Right renal pelvis (tissue), 4 donors: ENCODE measurements around the gene SPEM3. TPM values are rescaled to one million over a fixed set of nuclear protein-coding genes. Genes with fewer than 3 reads are reported as not detected.

Experiments used
- DNase-seq, 4 donors: peaks; one replicate each; pipeline ENCODE4 v3.0.0-alpha.2; 2013; ENCODE audit warnings: low read depth in 4 of 4, low spot score in 3 of 4, missing footprints in 1 of 4
- polyA plus RNA-seq, 4 donors: library from polyadenylated mRNA; unstranded; fragments of 120-200 nt; gene quantifications; one replicate each; pipeline ENCODE4 v1.2.1, GENCODE V29; 2013; ENCODE audit not compliant: insufficient read length in 4 of 4

Gene SPEM3
- polyA plus RNA-seq, 4 donors = not detected

DNA sequence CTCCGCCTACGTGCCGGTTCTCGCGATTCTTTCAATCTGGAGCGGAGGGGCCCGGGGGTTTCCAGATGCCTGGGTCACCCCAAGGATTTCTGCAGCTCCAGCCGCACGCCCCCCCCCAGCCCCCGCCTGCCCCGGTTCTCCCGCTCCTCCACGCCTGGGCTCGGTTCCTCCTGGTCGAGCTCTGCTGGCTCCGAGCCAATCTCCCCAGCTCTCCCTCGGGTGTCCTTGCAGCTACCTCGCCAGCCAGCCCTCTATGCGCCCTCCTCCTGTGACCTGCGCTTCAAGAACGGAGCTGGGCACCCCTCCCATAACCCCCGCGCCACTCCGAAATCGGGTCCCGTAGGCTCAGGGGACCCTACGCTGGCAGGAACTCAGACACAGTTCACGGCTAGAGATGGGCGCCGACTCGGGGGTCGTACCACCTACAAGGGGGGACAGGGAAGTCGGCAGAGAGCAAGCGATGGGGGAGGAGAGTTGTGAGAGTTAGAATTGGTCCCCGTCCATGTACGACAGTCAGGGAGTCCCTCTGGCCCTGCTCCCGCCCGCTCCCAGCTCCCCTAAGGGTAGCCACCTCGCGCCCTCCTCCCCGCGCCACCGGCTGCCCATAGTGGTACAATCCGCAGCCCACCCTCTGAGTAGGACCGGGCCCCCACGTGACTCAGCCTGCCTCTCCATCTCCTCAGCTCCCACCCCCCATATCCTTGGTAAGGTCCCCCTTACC lies 11.6 kb downstream of the SPEM3 start:
- no peak for DNase-seq

DNA sequence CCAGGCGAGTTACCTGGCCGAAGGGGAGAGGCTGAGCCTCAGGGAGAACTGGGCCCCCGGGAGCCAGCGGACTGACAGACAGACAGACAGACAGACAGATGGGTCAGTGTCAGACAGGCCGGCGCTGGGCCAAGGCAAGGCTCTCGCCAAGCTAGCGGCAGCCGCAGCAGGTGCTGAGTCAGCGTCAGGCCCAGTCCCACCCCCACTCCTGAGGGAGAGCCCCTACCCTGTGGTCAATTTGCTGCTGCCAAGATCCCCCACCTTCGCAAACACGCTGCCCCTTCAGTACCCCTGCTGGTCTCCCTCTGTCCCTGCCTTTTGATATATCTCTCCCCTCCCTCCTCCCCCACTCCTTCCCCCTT lies 12.2 kb downstream of the SPEM3 start:
- no peak for DNase-seq

DNA sequence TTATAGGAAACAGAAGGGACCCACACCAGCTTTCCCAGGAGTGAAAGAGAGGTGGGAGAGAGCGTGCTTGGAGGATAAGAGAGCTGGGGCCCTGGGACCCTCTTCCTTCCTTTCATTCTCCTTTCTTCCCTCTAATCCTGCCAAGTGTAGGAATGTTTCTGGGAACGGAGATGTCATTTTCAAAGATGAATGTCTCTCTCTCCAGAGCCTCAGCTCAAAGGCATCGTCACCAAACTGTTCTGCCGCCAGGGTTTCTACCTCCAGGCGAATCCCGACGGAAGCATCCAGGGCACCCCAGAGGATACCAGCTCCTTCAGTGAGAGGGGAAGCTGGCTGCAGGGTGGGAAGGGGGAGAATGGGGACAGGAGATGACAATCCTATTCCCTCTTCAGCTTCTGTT lies 12.6 kb downstream of the SPEM3 start:
- DNase-seq = no peak

DNA sequence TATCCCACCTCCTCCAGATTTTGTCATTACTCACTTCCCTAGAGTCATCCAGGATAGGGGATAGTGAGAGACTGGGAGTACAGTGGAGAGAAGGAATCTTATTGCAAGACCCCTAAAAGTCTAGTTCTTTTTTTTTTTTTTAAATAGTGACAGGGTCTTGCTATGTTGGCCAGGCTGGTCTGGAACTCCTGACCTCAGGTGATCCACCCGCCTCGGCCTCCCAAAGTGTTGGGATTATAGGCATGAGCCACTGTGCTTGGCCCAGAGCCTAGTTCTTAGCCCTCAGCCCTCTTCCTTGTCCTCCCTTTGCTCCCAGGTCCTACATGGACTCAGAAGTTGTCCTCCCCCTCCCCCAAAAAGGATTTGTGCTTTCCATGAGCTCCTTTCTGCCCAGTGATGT lies 13.5 kb downstream of the SPEM3 start:
- no peak for DNase-seq

DNA sequence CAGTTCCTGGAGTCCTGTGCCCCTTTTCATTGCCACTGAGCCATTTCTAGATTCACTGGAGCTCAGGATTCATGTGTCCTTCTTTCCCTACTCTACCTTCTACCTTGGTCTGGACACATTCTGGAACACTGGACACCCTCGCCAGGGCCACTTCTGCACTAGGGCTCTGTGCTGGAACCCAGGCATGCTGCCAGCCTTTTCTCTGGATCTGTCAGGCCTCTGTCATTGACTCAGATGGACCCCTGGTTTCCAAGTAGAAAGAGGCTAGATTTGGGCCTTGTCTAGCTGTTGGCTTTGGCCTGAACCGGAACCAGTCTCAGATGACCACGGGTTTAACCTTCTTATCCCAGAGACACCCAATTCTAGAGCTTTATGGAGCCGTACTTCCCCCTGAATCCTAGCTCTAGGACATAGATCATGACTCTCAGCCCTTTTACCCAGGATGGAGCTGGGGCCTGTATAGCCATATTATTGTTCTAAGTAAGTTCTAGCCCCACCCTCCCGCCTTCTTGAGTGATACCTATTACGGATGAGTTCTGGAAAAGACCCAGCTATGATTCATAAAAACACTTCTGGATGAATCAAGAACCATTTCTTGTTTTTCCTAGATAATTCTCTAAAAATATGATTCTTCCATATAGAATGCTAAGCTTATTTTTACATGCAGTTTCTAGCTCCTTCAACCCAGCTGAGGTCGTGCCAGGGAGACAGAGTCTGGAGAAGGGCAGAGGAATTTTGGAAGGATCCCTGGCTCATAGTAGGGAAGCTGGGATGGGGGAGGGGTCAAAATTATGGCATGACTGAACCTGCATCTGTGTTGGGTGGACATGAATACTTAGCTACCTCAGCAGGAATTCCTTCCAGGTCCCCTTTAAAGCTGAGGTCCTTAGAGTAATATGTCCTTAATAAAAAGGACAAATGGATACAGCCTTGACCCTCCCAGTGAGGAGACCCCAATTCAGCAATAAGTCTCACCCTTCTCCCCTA lies 15.1 kb downstream of the SPEM3 start:
- DNase-seq = no peak

DNA sequence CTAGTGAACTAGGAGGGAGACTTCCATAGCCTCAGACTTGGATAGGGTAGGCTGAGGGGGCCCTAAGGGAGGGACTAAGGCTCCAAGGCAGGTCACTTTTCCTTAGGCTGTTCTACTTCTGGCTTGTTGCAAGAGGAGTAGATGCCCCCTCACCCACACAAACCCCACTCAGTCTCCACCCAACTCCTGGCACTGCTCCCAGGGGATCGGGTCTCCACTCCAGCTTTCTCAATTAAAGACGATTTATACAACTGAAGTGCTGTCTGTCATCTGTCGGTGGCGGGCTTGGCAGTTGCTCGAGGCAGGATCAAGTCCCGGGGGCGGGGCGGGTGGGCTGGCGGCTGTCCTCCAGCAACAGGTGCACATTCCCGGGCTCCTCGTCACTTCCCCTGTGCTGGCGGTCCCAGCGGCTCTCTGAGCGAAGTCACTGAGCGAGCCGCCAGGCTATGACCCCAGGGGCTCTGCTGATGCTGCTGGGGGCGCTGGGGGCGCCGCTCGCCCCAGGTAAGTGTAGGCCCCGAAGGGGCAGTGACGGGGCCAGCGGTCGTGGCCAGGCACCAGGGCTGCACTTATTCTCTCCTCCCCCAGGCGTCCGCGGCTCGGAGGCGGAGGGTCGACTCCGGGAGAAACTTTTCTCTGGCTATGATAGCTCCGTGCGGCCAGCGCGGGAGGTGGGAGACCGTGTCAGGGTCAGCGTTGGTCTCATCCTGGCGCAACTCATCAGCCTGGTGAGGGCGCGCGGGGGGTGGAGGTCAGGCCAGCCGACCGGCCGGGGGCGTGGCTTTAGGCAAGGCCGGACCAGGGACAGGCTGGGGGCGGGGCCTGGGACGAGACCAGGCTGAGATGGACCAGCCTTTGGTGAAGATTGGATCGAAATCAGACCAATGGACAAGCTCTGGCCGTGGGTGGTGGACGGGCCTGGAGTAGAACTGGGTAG lies 16.3 kb downstream of the SPEM3 start, which contains the start of gene CHRNB1:
CHRNB1 (plus strand) TSS at position 380 of the 937 bp plus-strand sequence; CDS start at position 447, 67 bp downstream.
- DNase-seq = no peak

DNA sequence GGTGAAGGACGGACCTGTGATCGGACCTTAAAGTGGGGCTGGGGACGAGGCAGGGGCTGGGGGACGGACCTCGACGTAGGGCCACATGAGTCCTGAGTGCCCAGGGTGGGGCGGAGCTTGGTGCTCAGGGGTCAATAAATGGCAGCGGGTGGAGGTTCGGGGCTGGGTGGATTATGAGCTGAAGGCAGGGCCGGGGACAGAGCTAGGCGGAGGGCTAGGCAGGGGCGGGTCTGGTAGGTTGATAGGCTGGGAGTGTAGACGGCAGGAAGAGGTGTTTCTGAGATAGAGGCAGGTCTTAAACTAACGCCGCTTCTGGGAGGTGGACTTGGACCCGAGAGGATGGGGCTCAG lies 16.9 kb downstream of the SPEM3 start:
- DNase-seq = no peak

DNA sequence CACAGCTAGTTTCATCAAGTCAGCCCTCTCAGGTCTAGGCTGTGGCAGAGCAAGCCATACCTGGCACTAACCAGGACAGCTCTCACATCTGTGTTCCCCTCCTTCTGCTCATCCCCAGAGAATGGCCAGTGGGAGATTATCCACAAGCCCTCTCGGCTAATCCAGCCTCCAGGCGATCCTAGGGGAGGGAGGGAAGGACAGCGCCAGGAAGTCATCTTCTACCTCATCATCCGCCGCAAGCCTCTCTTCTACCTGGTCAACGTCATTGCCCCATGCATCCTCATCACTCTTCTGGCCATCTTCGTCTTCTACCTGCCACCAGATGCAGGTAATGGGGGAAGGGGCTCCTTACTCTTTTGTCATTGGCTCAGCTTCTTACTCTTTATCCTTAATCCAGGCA lies 19.8 kb downstream of the SPEM3 start:
- no peak for DNase-seq

DNA sequence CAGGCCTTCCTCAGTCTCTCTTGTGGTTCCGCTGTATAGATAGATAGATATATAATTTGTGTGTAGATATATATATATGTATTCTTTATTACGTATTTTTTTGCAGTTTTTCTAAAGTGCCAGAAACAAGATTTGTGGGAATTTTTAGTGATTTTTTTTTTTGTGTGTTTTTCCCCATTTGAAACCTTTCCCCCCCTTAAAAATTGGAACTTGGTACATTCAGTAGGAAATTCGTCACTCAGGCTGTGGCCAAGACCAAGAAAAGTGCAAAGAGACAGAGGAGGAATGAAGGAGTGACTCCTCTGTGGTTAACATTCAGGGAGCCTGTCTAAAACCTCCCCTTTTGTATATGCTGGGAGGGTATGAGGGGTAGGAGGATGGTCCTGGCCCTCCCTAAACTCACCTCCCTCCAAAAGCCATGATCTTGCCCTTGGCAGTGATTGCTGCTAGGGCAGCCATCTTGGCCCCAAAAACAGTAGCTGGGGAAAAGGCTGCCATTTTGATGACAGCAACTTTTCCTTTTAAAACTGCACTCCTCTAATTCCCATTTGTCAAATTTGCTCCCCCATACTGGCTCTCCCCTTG lies 31.4 kb downstream of the SPEM3 start:
- DNase-seq = no peak

DNA sequence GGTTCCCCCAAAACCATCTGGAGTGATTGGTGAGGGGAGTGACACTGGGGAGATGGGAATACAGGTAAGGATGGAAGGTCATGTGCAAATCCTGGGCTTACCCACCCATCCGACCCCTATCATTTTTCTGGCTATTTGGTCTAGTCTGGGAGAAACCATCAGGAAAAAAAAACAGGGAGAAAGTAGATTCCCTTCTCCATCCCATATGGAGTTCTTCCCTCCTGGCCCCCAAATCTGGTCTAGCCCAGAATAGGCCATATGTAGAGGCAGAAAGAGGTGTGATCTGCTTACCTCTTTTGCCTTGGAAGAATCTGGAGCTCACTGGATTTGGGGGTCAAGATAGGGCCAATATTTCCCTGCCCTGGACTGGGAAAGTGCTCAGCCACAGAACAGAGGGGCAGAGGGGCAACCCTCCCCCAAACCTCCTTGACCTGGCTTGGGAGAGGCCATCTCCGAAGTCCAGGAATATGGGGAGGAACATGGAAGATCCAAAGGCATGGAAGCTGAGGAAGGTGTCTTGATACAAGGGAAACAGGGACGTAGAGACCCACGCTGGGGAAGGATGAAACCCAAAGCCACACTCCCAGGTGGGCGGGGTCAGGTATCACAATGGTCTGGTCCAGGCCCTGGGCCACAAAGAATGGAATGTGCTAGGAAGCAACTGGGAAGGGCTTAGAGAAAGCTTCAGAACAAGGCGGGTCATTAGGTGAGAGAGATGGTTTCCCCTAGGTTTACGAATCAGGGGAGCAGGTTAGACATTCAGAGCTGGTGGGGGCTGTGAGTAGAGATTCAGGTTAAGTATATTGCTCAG lies 32.4 kb downstream of the SPEM3 start:
- no peak for DNase-seq

DNA sequence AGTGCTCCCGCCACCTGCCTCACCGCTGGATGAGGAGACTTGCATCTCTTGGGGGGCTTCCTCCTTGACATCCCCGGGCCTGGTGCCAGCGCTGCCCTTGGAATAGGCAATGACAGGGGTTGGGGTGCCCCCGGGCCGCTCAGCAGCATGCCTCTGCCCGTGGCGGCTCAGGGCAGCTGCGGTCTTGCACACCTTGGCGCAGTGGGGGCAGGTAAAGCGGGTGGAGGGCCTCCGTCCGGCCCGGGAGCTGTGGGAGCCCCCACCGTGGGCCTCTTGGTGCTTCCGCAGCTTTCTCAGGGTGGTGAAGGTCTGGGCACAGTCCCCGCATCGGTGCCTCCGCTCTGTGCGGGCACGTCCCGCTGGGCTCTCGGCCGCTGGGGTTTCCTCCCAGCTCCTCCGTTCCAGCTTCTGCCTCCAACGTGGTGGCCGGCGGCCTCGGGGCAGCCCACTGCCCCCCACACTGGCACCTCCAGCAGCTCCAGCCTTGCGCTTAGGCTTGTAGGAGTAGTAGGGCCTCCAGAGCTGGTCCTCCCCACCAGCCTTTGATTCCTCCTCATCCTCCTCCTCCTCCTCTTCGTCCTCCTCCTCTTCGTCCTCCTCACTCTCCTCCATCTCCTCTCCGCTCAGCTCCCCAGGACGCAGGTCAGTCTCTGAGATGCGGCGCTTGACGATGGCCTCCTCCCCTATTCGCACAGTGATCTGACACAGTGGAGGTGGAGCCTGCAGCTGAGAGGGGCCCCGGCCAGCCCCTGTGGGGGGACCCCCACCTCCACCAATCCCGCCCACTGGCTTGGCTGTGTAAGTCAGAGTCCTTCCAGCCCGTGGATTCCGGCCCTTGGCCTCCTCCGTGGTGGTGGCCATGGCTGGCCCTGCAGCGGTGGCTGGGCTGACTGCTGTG lies 34.1 kb downstream of the SPEM3 start:
- no peak for DNase-seq

DNA sequence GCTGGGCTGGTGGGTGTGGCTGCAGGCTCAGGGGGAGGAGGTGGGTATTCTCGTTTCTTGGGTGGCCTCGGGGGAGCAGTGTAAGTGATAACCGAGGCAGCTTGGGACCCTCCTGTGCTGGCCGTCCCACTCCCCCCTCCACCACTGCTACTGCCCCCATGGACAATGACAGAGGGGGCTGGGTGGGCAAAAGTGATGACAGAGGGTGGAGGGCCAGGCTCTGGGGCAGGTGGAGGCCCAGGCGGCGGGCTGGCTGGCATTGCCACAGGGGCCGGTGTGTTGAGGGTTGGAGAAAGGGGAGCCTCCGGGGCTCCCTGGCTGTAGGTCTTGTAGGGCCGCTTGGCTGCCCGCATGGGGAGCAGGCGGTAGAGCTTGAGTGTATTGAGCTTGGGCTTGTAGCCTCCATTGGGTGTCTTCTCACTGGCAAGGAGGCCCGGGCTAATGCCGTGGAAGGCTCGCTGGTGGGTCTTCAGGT lies 34.8 kb downstream of the SPEM3 start:
- no peak for DNase-seq

DNA sequence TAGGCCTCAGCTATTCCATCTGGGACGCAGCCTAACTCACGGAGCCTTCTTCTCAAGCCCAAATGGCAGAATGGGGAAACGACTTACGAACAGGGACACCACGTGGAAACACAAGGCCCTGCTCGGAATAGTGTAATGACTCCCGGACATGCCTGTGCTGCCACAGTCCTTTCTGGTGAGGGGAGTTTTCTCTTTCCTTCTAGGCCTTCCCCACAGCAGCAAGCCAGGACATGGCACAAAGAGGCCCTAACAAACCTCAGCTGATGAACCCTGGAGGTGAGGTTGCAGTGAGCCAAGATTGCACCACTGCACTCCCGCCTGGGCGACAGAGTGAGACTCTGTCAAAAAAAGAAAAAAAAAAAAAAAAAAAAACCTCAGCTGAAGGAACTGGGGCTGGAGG lies 35.4 kb downstream of the SPEM3 start:
- DNase-seq = no peak

DNA sequence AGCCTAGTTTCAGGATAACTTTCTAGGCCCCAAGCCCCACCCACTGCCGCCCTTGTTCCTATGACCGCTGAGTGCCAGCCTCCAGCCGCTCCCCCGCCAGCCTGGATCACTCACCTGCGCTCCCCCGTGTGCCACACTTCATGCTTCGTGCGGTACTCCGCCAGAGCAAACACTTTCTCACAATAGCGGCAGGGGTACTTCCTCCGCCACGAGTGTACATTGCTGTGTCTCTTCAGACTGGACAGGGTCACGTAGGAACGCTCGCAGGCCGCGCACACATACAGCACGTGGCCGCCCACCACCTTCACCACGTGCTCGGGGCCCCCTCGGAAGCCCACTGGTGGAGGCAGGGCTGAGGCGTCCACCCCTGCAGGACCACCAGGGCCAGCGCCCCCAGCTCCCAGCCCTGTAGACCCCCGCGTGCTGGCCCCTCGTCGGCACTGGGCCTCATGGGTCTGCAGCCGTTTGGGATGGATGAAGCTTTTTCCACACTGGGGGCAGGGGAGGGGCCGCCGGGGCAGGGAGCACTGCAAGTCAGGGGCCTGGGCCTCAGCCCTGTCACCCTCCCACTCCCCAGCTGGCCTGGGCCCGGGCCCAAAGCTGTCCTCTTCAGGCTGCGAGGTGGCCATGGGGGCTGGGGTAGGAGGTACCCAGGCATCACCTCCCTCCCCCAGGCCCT lies 37.1 kb downstream of the SPEM3 start:
- no peak for DNase-seq

DNA sequence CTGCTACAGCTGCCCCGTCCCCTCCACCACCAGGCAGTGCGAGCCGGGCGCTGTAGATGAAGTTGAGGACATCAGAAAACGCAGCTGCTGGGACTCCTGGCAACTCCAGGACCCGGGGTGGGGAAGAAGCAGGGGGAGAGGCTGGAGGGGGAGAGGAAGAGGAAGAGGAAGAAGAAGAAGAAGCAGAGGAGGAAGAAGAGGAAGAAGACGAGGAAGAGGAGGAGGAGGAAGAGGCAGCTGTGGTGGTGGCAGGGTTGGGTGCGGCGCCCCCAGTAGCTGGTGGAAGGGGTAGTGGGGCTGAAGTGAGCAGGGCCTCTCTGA lies 37.6 kb downstream of the SPEM3 start:
- no peak for DNase-seq

DNA sequence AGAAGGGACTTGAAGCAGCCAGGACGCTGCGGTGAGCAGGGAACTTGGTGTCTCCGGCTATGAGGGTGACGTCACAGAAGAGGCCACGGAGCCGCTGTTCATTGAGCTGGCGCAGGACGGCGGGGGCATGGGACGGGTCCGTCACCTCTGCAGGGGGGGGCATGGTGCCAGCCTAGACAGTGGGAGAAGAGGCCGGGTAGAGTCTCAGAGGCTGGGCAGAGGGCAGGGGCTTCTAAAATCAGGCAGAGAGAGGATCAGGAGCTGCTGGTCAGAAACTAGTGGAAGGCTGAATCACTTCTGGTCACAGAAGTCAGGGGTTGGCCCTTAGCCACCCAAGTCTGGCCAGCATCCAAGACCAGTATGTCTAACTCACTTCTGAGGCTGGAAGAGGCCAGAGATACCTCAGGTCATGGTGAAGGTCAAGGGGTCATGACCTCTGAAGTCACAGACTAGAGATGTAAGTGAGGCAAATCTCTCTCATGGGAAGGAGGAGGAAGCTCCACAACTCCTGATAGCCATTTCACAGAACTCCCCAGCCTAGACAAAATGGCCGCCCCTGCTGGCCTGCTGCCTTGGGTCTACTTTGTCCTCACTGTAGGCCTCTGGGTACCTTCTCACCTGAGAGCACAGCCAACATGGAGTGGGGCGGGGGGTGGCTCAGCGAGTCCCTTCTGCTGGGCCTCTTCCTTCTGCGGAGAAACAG lies 38.1 kb downstream of the SPEM3 start:
- DNase-seq = no peak

DNA sequence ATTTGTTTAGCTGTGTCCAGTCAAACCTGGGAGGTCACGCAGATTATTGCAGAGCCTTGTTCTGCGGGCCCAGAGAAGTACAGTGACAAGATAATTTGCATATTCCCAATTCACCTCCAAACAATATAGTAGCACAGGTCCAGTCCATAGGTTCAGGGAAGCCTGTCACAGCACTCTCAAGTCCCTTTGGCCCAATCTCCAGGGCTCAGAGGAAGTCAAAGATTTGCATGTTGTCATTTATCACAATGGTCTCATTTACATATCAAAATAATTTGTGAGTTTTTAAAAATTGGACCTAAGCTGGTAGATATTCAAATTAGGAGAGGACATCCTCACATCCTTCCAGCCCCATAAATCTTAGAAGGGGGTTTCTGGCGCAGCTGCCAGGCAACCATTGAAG lies 38.8 kb downstream of the SPEM3 start:
- no peak for DNase-seq
